Esophagus squamous epithelium (tissue), 4 donors: ENCODE measurements around the gene ACAP2.

Experiments used
- CTCF ChIP-seq, 6 experiments: fragments of 450-650 bp in 4 of 6; fragments of 200-600 bp in 2 of 6; sonication (generic) in 2 of 6; IDR thresholded peaks; one replicate each; pipeline ENCODE4 v1.5.1; 2016 to 2019; ENCODE audit warnings: antibody characterized with exemption in 6 of 6, mild to moderate bottlenecking in 4 of 6, moderate library complexity in 4 of 6
- POLR2A ChIP-seq, 4 donors: fragments of 450-650 bp; IDR thresholded peaks; one replicate each; pipeline ENCODE4 v1.6.1; 2017; ENCODE audit warnings: antibody characterized with exemption in 4 of 4, mild to moderate bottlenecking in 4 of 4, moderate library complexity in 3 of 4

- TF ChIP-seq POLR2A (IDR thresholded peaks at IDR 0.05) (no peak), CTCF (IDR thresholded peaks at IDR 0.05) (no peak)
Observed at GRCh38 chr3:195453236-195453635, 10.4 kb upstream of the ACAP2 start.
